ENCODE results near the gene ZFP92.
"Not testable (repeated sequence)": the region's sequence is repeated elsewhere in the genome, so short reads cannot be mapped to it uniquely, and the experiment has no call there.

Gene ZFP92

GRCh38 chrX:153411255-153411987 is at the start of gene ZFP92:
Gene ZFP92 (plus strand): TSS chrX:153411472. CDS start chrX:153418323, 6,851 bp downstream.
- no peak for DNase-seq

GRCh38 chrX:153361781-153362397 is 49.4 kb upstream of the ZFP92 start:
- DNase-seq, result peak; percentile 68

- DNase-seq, result no peak
Observed at GRCh38 chrX:153365670-153366069, 45.6 kb upstream of the ZFP92 start.

- no peak for DNase-seq
Observed at GRCh38 chrX:153366119-153366518, 45.2 kb upstream of the ZFP92 start.

GRCh38 chrX:153366878-153367538 is 44.3 kb upstream of the ZFP92 start:
- DNase-seq, result no peak

- DNase-seq, result no peak
Observed at GRCh38 chrX:153370293-153371055, 40.8 kb upstream of the ZFP92 start.

GRCh38 chrX:153371256-153371655 is 40.0 kb upstream of the ZFP92 start:
- DNase-seq, result no peak

- no peak for DNase-seq
Observed at GRCh38 chrX:153372949-153373348, 38.3 kb upstream of the ZFP92 start.

- DNase-seq, result no peak
Observed at GRCh38 chrX:153374426-153374825, 36.8 kb upstream of the ZFP92 start.

- DNase-seq, result no peak
Observed at GRCh38 chrX:153375571-153375970, 35.7 kb upstream of the ZFP92 start.

- DNase-seq, result no peak
Observed at GRCh38 chrX:153377727-153378126, 33.5 kb upstream of the ZFP92 start.

- DNase-seq, result no peak
Observed at GRCh38 chrX:153378607-153379006, 32.7 kb upstream of the ZFP92 start.

GRCh38 chrX:153379508-153379907 is 31.8 kb upstream of the ZFP92 start:
- no peak for DNase-seq

GRCh38 chrX:153379971-153380581 is 31.2 kb upstream of the ZFP92 start:
- no peak for DNase-seq

GRCh38 chrX:153380691-153381090 is 30.6 kb upstream of the ZFP92 start:
- no peak for DNase-seq

- no peak for DNase-seq
Observed at GRCh38 chrX:153381684-153382532, 29.4 kb upstream of the ZFP92 start.

- DNase-seq, result no peak
Observed at GRCh38 chrX:153382563-153383482, 28.4 kb upstream of the ZFP92 start.

- DNase-seq, result no peak
Observed at GRCh38 chrX:153384390-153384789, 26.9 kb upstream of the ZFP92 start.

GRCh38 chrX:153384973-153385372 is 26.3 kb upstream of the ZFP92 start:
- DNase-seq, result not testable (repeated sequence)

GRCh38 chrX:153386097-153386496 is 25.2 kb upstream of the ZFP92 start:
- no peak for DNase-seq

GRCh38 chrX:153387345-153387744 is 23.9 kb upstream of the ZFP92 start:
- DNase-seq, result no peak
